H1 (cell line): Measurements from ENCODE around the gene ZFAND3. TPM values are rescaled to one million over a fixed set of nuclear protein-coding genes. Genes with fewer than 3 reads are reported as not detected.

Source experiments
- CTCF ChIA-PET: fragments of 300-600 bp; sonication (Branson Sonifier 250); formaldehyde crosslinking; loops from one replicate; lab custom pipeline; 2021; ENCODE audit not compliant: partially characterized antibody; lab: Charles Lee
- POLR2A ChIA-PET: fragments of 300-600 bp; sonication (Branson Sonifier 250); formaldehyde crosslinking; loops from one replicate; lab custom pipeline; 2021; ENCODE audit warnings: inconsistent platforms; ENCODE audit not compliant: partially characterized antibody; lab: Charles Lee
- DNase-seq, 2 experiments: peaks; one replicate each; pipeline versions ENCODE4 v3.0.0 to v3.0.0-alpha.2; 2010 to 2022; ENCODE audit warnings: low spot score in 2 of 2, low read depth in 1 of 2, mixed read lengths in 1 of 2
- FAIRE-seq: peaks from 2 replicates; lab custom pipeline; 2011; peaks lifted over from hg19 to GRCh38; lab: Jason Lieb, UNC
- H2AFZ ChIP-seq: 2 replicates; pipeline ENCODE4 v1.8.1; 2012; ENCODE audit warnings: low read length, inconsistent platforms
- H2AK5ac ChIP-seq: 2 replicates; pipeline ENCODE4 v1.6.1; 2013; ENCODE audit warnings: low read depth, low read length
- H2BK120ac ChIP-seq: replicated peaks from 2 replicates; pipeline ENCODE3; 2013; ENCODE audit warnings: low read depth, low read length, inconsistent platforms
- H2BK12ac ChIP-seq: 2 replicates; pipeline ENCODE4 v1.6.1; 2013; ENCODE audit warnings: low read depth, low read length
- H2BK15ac ChIP-seq: 2 replicates; pipeline ENCODE4 v1.6.1; 2013; ENCODE audit warnings: low read length
- H2BK20ac ChIP-seq: 2 replicates; pipeline ENCODE4 v1.6.1; 2013; ENCODE audit warnings: low read length
- H2BK5ac ChIP-seq: 2 replicates; pipeline ENCODE4 v1.6.1; 2013; ENCODE audit warnings: low read depth, low read length
- H3K14ac ChIP-seq: 2 replicates; pipeline ENCODE4 v1.6.1; 2013; ENCODE audit warnings: inconsistent platforms; ENCODE audit not compliant: insufficient read length
- H3K18ac ChIP-seq: 2 replicates; pipeline ENCODE4 v1.6.1; 2013; ENCODE audit warnings: low read length; ENCODE audit errors: extremely low read depth
- H3K23ac ChIP-seq: 2 replicates; pipeline ENCODE4 v1.6.1; 2013; ENCODE audit warnings: inconsistent platforms; ENCODE audit not compliant: insufficient read length
- H3K23me2 ChIP-seq: 2 replicates; pipeline ENCODE4 v1.6.1; 2013; ENCODE audit warnings: low read depth, low read length
- H3K27ac ChIP-seq: 2 replicates; pipeline ENCODE4 v1.6.1; 2011; ENCODE audit warnings: low read depth, low read length, inconsistent platforms
- H3K27me3 ChIP-seq, 4 experiments: replicated peaks in 1 of 4; 1 replicate in 1 of 4; 2 replicates in 3 of 4; pipeline versions ENCODE4 v1.6.1 to v1.8.1; 2011 to 2013; ENCODE audit warnings: low read length in 3 of 4, mild to moderate bottlenecking in 3 of 4, inconsistent platforms in 2 of 4, mixed read lengths in 2 of 4, moderate library complexity in 1 of 4; ENCODE audit not compliant: control insufficient read depth in 3 of 4, insufficient read depth in 3 of 4; ENCODE audit errors: extremely low read depth in 1 of 4
- H3K36me3 ChIP-seq, 4 experiments: 2 replicates each; pipeline versions ENCODE4 v1.6.1 to v1.8.1; 2011 to 2013; ENCODE audit warnings: mild to moderate bottlenecking in 4 of 4, low read length in 3 of 4, moderate library complexity in 2 of 4, control low read depth in 1 of 4, inconsistent platforms in 1 of 4; ENCODE audit not compliant: insufficient read depth in 4 of 4, control insufficient read depth in 2 of 4
- H3K4ac ChIP-seq: replicated peaks from 2 replicates; pipeline ENCODE3; 2013; ENCODE audit warnings: low read length, low read depth, mixed read lengths, inconsistent platforms; ENCODE audit not compliant: insufficient read length
- H3K4me1 ChIP-seq, 4 experiments: replicated peaks in 1 of 4; 1 replicate in 1 of 4; 2 replicates in 3 of 4; pipeline versions ENCODE4 v1.6.1 to v1.8.1; 2011 to 2013; ENCODE audit warnings: low read length in 3 of 4, inconsistent platforms in 2 of 4, mixed read lengths in 1 of 4; ENCODE audit not compliant: insufficient read depth in 4 of 4, control insufficient read depth in 3 of 4
- H3K4me2 ChIP-seq, 2 experiments: 2 replicates each; pipeline versions ENCODE4 v1.6.1 to v1.8.1; 2011 to 2013; ENCODE audit warnings: low read depth in 2 of 2, low read length in 2 of 2, control low read depth in 1 of 2, inconsistent platforms in 1 of 2, mild to moderate bottlenecking in 1 of 2; ENCODE audit not compliant: insufficient read depth in 1 of 2
- H3K4me3 ChIP-seq, 4 experiments: fragments of 200-600, 300-600 bp in 1 of 4; sonication (generic), shearing (Covaris generic), sonication (Bioruptor Twin) in 1 of 4; 2 replicates each; pipeline versions ENCODE4 v1.5.1 to v1.8.1; 2011 to 2016; ENCODE audit warnings: low read length in 4 of 4, low read depth in 3 of 4, control low read depth in 2 of 4, inconsistent platforms in 2 of 4, mild to moderate bottlenecking in 2 of 4, mixed read lengths in 1 of 4, moderate library complexity in 1 of 4; ENCODE audit not compliant: insufficient read depth in 2 of 4; ENCODE audit errors: extremely low read depth in 1 of 4
- H3K56ac ChIP-seq: replicated peaks from 2 replicates; pipeline ENCODE3; 2013; ENCODE audit warnings: low read depth, mild to moderate bottlenecking, mixed read lengths, low read length, inconsistent platforms; ENCODE audit not compliant: insufficient read length
- H3K79me1 ChIP-seq: 2 replicates; pipeline ENCODE4 v1.6.1; 2013; ENCODE audit warnings: low read depth, low read length, control low read depth
- H3K79me2 ChIP-seq, 2 experiments: 2 replicates each; pipeline versions ENCODE4 v1.6.1 to v1.8.1; 2012 to 2013; ENCODE audit warnings: low read length in 2 of 2, mild to moderate bottlenecking in 2 of 2, inconsistent platforms in 1 of 2; ENCODE audit not compliant: insufficient read depth in 2 of 2, control insufficient read depth in 1 of 2
- H3K9ac ChIP-seq, 4 experiments: replicated peaks in 1 of 4; 1 replicate in 1 of 4; 2 replicates in 3 of 4; pipeline versions ENCODE4 v1.6.1 to v1.8.1; 2011 to 2013; ENCODE audit warnings: low read depth in 3 of 4, low read length in 3 of 4, control low read depth in 2 of 4, mild to moderate bottlenecking in 2 of 4, moderate library complexity in 2 of 4, inconsistent platforms in 1 of 4; ENCODE audit errors: extremely low read depth in 1 of 4
- H3K9me3 ChIP-seq, 2 experiments: 2 replicates each; pipeline versions ENCODE4 v1.6.1 to v1.8.1; 2012 to 2013; ENCODE audit warnings: mild to moderate bottlenecking in 2 of 2, moderate library complexity in 2 of 2, control low read depth in 1 of 2, inconsistent platforms in 1 of 2, low read depth in 1 of 2, low read length in 1 of 2, mixed read lengths in 1 of 2; ENCODE audit not compliant: insufficient read depth in 2 of 2
- H4K20me1 ChIP-seq, 2 experiments: replicated peaks in 1 of 2; 2 replicates each; pipeline versions ENCODE3 to v1.8.1; 2011 to 2013; ENCODE audit warnings: inconsistent platforms in 2 of 2, low read length in 2 of 2, mild to moderate bottlenecking in 1 of 2; ENCODE audit not compliant: insufficient read depth in 2 of 2, control insufficient read depth in 1 of 2
- H4K5ac ChIP-seq: 2 replicates; pipeline ENCODE4 v1.6.1; 2013; ENCODE audit warnings: low read length, low read depth, mixed read lengths, inconsistent platforms; ENCODE audit not compliant: insufficient read length
- H4K8ac ChIP-seq: 2 replicates; pipeline ENCODE4 v1.8.0; 2013; ENCODE audit warnings: mild to moderate bottlenecking, moderate library complexity, low read length, inconsistent platforms; ENCODE audit not compliant: insufficient read depth; ENCODE audit errors: extremely low read depth
- H4K91ac ChIP-seq: replicated peaks from 2 replicates; pipeline ENCODE3; 2013; ENCODE audit warnings: low read length, mixed read lengths, inconsistent platforms; ENCODE audit not compliant: insufficient read length
- CTCF ChIP-seq, 3 experiments: IDR thresholded peaks; 1 replicate in 2 of 3; 2 replicates in 1 of 3; pipeline versions ENCODE4 v1.5.1 to v1.6.1; 2011; ENCODE audit warnings: low read length in 3 of 3, mild to moderate bottlenecking in 3 of 3, inconsistent platforms in 2 of 3, low read depth in 1 of 3, moderate library complexity in 1 of 3; ENCODE audit not compliant: insufficient read depth in 1 of 3; ENCODE audit errors: control extremely low read depth in 1 of 3
- ZNF274 ChIP-seq: IDR thresholded peaks from 2 replicates; pipeline ENCODE4 v1.7.0; 2012; ENCODE audit warnings: low read length, borderline replicate concordance; ENCODE audit errors: extremely low read depth
- WGBS, 2 experiments: shearing (Covaris generic) in 1 of 2; methylation state at CpG; one replicate each; pipeline versions ENCODE4 v1.1.6 to v1.1.7; 2013 to 2015; ENCODE audit warnings: low lambda C conversion rate in 2 of 2, mixed read lengths in 2 of 2, inconsistent platforms in 1 of 2, low coverage in 1 of 2, missing lambda C conversion rate in 1 of 2; ENCODE audit not compliant: insufficient replicate concordance in 2 of 2, insufficient coverage in 1 of 2, insufficient read length in 1 of 2; ENCODE audit errors: extremely low coverage in 1 of 2, missing lambda C conversion rate in 1 of 2; 5-methylcytosine and 5-hydroxymethylcytosine counted together
- polyA plus RNA-seq, 7 experiments: library from polyadenylated mRNA; depleted of rRNA in 3 of 7; stranded (reverse) in 5 of 7; unstranded in 2 of 7; fragments of >200 nt in 5 of 7; fragments of 200-250 nt in 2 of 7; gene quantifications; 1 replicate in 5 of 7; 2 replicates in 1 of 7; 4 replicates in 1 of 7; pipeline versions ENCODE4 v1.2.1 to v1.2.3, GENCODE V29; 2011 to 2013; ENCODE audit warnings: missing spikeins in 2 of 7, mixed read lengths in 2 of 7
- total RNA-seq: library from RNA; stranded (reverse); fragmentation: NEBNext Ultra II Directional; extraction: Animal tissue kit (Norgen Biotek cat#: 25700); gene quantifications from 2 replicates; pipeline ENCODE4 v1.2.1, GENCODE V29; 2021

The ZFAND3 gene
- total and polyA plus RNA-seq, 2 of the 8 experiments (the other 6 are each of a cell fraction or from before 2014, with no cell fraction given): 13.0 to 51.3 TPM

- no peak overlapping the region for H2BK120ac ChIP-seq
- H2BK12ac ChIP-seq: no peak overlapping the region
- no peak overlapping the region for H3K14ac ChIP-seq
- no peaks in the 10 kb centered on the region for H3K36me3 ChIP-seq
- ChIA-PET CTCF (interaction anchor here (0.9 to 1.7 kb wide), 6 partner anchors 9 to 359 kb away, joined by 3 to 5 read pairs (median 4); no protein-coding TSS in a partner anchor), POLR2A (interaction anchor here (1.4 kb wide), 1 partner anchor 9 kb away, joined by 3 read pairs; no protein-coding TSS in a partner anchor)
- H3K79me1 ChIP-seq: peaks cover 2% of the 10 kb centered on the region; the same call in 1 of the 2 replicates
- H2BK20ac ChIP-seq: no peak overlapping the region
- DNase-seq: no peak
- 0 out of 4 replicates have a peak, but pooled peaks cover 0 to 2% of the 10 kb centered on the region in 2 experiments for H3K79me2 ChIP-seq
- H3K27me3 ChIP-seq: no peaks in the 10 kb centered on the region
- WGBS, 2 experiments: 89% methylated on average over 5 of the region's 5 CpGs; no CpG with 5 or more reads in 1 of the 2 experiments
- no peak overlapping the region for H3K23ac ChIP-seq
- no peak overlapping the region for H3K18ac ChIP-seq
- H2BK15ac ChIP-seq: no peak overlapping the region
- no peak overlapping the region for H3K4ac ChIP-seq
- H3K23me2 ChIP-seq: no peaks in the 10 kb centered on the region
- no peaks in the 10 kb centered on the region for H3K9me3 ChIP-seq
- peak overlapping the region in 1 of 2 experiments; percentile 29; a peak in 1 of 4 replicates for H3K4me2 ChIP-seq
- no peak overlapping the region for H4K8ac ChIP-seq
- H2AK5ac ChIP-seq: no peak overlapping the region
- no peak overlapping the region for H3K4me3 ChIP-seq
- no peak overlapping the region for H4K5ac ChIP-seq
- no peak overlapping the region for H3K27ac ChIP-seq
- H4K20me1 ChIP-seq: peaks cover 2 to 5% of the 10 kb centered on the region in 2 experiments
- peaks cover 5 to 14% (median 8%) of the 10 kb centered on the region in 4 experiments for H3K4me1 ChIP-seq
- H3K9ac ChIP-seq: no peak overlapping the region; a peak in 1 of 7 replicates
- TF ChIP-seq ZNF274 (no peak), CTCF (IDR thresholded peaks at IDR 0.05; ENCODE audit: control extremely low read depth in 1 of 3, insufficient read depth in 1 of 3, low read depth in 1 of 3, low read length in 3 of 3) (peak in 1 of 3 experiments; percentile 6; a peak in 1 of 4 replicates)
- H2AFZ ChIP-seq: no peak overlapping the region
- H2BK5ac ChIP-seq: no peak overlapping the region
- no peak overlapping the region for H4K91ac ChIP-seq
- H3K56ac ChIP-seq: no peak overlapping the region
- no peak for FAIRE-seq
Observed at GRCh38 chr6:38144365-38144945, 324.9 kb downstream of the ZFAND3 start.
